Activated T-helper 2 cell treated with anti-CD3 and anti-CD28 coated beads, Interferon-gamma antibody, Interleukin-2, Interleukin-4, amounts not matched to agents 10 μg/mL and 5 μg/mL and 100 μg/mL, durations not matched to agents 14 hours and 24 hours and 36 hours (primary cell): ENCODE results near the gene MAP2. TPM values are rescaled to one million over a fixed set of nuclear protein-coding genes. Genes with fewer than 3 reads are reported as not detected.

Experiments used
- DNase-seq: peaks from one replicate; pipeline ENCODE4 v3.0.0; 2021; ENCODE audit warnings: low spot score
- H3K27ac Mint-ChIP-seq: one replicate; pipeline ENCODE4 v1.8.0; 2021; ENCODE audit warnings: mixed read lengths
- H3K27me3 Mint-ChIP-seq: one replicate; pipeline ENCODE4 v1.8.0; 2021; ENCODE audit warnings: low read depth, mixed read lengths
- H3K36me3 Mint-ChIP-seq: one replicate; pipeline ENCODE4 v1.8.0; 2021; ENCODE audit warnings: low read depth, mixed read lengths
- H3K4me1 Mint-ChIP-seq: one replicate; pipeline ENCODE4 v1.8.0; 2021; ENCODE audit warnings: low read depth, mixed read lengths
- H3K4me3 Mint-ChIP-seq: one replicate; pipeline ENCODE4 v1.8.0; 2021; ENCODE audit warnings: low read depth, mild to moderate bottlenecking, moderate library complexity, mixed read lengths
- H3K9me3 Mint-ChIP-seq: one replicate; pipeline ENCODE4 v1.8.0; 2021; ENCODE audit warnings: mixed read lengths
- intact Hi-C: fragments of 100-400 bp; cut with micrococcal nuclease; formaldehyde crosslinking; loops from one replicate; pipeline ENCODE4 v1.15.1; 2023
- total RNA-seq: library from RNA; stranded (reverse); gene quantifications from 2 replicates; pipeline ENCODE4 v1.2.3, GENCODE V29; 2022

MAP2 gene
- total RNA-seq, 1 donor from 2014 or later = not detected

- Mint-ChIP-seq H3K27ac (no peak overlapping the region), H3K4me3 (no peak overlapping the region), H3K4me1 (no peaks in the 10 kb centered on the region), H3K36me3 (no peaks in the 10 kb centered on the region), H3K27me3 (no peaks in the 10 kb centered on the region), H3K9me3 (no peaks in the 10 kb centered on the region)
- intact Hi-C loops = no loop called here
- DNase-seq = no peak
Observed at GRCh38 chr2:209532321-209532720, 108.5 kb downstream of the MAP2 start.

DNA sequence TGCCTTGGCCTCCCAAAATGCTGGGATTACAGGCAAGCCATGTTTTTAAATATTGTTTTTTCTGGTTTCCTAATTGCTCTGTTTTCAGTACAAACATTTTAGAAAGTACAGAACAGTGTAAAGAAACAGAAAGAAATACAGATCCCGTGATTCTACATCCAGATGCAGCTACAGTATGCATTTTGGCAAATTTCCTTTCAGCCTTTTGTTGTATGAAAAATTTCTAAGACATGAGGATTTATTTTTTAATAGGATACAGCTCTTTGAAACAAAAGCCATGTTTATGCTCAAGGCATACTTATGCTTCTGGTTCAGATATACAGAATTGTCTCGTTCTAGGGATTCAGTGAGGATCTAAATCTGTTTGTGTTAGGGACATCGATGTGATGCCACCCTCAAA, 109.5 kb downstream of the MAP2 start:
- no peak overlapping the region for H3K4me3 Mint-ChIP-seq
- H3K4me1 Mint-ChIP-seq = no peaks in the 10 kb centered on the region
- no peaks in the 10 kb centered on the region for H3K27me3 Mint-ChIP-seq
- intact Hi-C loops = no loop called here
- H3K36me3 Mint-ChIP-seq = no peaks in the 10 kb centered on the region
- no peak for DNase-seq
- H3K27ac Mint-ChIP-seq = no peak overlapping the region
- H3K9me3 Mint-ChIP-seq = no peaks in the 10 kb centered on the region

DNA sequence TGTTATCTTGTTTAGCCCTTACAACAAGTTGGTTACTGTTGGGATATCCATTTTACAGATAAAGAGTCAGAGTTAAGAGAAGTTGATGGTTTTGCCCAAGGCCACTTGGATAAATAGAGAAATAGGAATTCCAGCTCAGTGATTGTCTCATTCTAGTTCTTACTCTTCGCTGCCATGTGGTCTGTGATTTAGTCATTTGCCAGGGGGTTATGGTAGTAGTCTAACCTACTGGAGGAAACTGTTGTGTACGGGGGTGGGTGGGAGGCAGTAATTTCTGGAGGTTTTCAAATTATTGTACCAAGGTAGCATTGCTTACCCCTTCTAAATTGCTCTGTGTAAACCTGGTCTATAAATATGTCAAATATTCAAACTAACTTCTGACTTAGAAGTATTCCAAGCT, 110.4 kb downstream of the MAP2 start:
- intact Hi-C loops = no loop called here
- H3K27me3 Mint-ChIP-seq = no peaks in the 10 kb centered on the region
- no peaks in the 10 kb centered on the region for H3K9me3 Mint-ChIP-seq
- H3K27ac Mint-ChIP-seq = no peak overlapping the region
- no peaks in the 10 kb centered on the region for H3K36me3 Mint-ChIP-seq
- H3K4me3 Mint-ChIP-seq = no peak overlapping the region
- H3K4me1 Mint-ChIP-seq = no peaks in the 10 kb centered on the region
- no peak for DNase-seq

- intact Hi-C loops = no loop called here
- Mint-ChIP-seq H3K9me3 (no peaks in the 10 kb centered on the region), H3K4me3 (no peak overlapping the region), H3K27ac (no peak overlapping the region), H3K36me3 (no peaks in the 10 kb centered on the region), H3K27me3 (no peaks in the 10 kb centered on the region), H3K4me1 (no peaks in the 10 kb centered on the region)
- DNase-seq = no peak
Observed at GRCh38 chr2:209536363-209536762, 112.5 kb downstream of the MAP2 start.

- intact Hi-C loops = no loop called here
- Mint-ChIP-seq H3K36me3 (no peaks in the 10 kb centered on the region), H3K4me1 (no peaks in the 10 kb centered on the region), H3K27ac (no peak overlapping the region), H3K9me3 (no peaks in the 10 kb centered on the region), H3K27me3 (no peaks in the 10 kb centered on the region), H3K4me3 (no peak overlapping the region)
- DNase-seq = no peak
Observed at GRCh38 chr2:209547726-209548125, 123.9 kb downstream of the MAP2 start.

- H3K4me3 Mint-ChIP-seq = no peak overlapping the region
- DNase-seq = no peak
Observed at GRCh38 chr2:209549589-209549988, 125.7 kb downstream of the MAP2 start.

DNA sequence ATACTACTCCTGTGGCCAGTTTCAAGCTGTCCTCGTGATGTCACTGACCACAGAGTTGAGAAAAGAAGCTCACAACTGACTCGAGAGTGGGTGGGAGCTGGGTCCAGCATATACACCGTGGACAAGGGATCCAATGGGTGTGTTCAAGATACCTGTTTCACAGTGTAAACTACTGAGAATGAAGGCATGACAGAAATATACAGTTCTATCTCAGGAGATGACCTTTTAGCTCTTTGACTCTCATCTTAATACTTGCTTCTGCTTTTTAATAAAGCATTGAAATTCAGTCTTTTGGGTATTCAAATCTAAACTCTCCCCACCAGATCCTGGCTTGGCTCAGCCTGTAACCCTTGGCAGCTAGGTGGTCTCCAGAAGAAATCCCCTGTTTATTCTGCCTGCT, 130.1 kb downstream of the MAP2 start:
- Mint-ChIP-seq H3K4me3 (no peak overlapping the region), H3K36me3 (no peaks in the 10 kb centered on the region), H3K27me3 (no peaks in the 10 kb centered on the region), H3K27ac (no peak overlapping the region), H3K4me1 (no peaks in the 10 kb centered on the region), H3K9me3 (no peaks in the 10 kb centered on the region)
- no peak for DNase-seq
- intact Hi-C loops = no loop called here

More at GRCh38 chr2:209549589-209549988, 125.7 kb downstream of the MAP2 start:
- intact Hi-C loops = no loop called here
- H3K27ac Mint-ChIP-seq = no peak overlapping the region
- no peaks in the 10 kb centered on the region for H3K9me3 Mint-ChIP-seq
- no peaks in the 10 kb centered on the region for H3K4me1 Mint-ChIP-seq
- H3K27me3 Mint-ChIP-seq = no peaks in the 10 kb centered on the region
- no peaks in the 10 kb centered on the region for H3K36me3 Mint-ChIP-seq

GRCh38 chr2:209556354-209556961, 132.6 kb downstream of the MAP2 start:
- Mint-ChIP-seq H3K4me1 (no peaks in the 10 kb centered on the region), H3K9me3 (no peaks in the 10 kb centered on the region), H3K27ac (no peak overlapping the region), H3K27me3 (no peaks in the 10 kb centered on the region), H3K4me3 (no peak overlapping the region), H3K36me3 (no peaks in the 10 kb centered on the region)
- no peak for DNase-seq
- intact Hi-C loops = no loop called here

DNA sequence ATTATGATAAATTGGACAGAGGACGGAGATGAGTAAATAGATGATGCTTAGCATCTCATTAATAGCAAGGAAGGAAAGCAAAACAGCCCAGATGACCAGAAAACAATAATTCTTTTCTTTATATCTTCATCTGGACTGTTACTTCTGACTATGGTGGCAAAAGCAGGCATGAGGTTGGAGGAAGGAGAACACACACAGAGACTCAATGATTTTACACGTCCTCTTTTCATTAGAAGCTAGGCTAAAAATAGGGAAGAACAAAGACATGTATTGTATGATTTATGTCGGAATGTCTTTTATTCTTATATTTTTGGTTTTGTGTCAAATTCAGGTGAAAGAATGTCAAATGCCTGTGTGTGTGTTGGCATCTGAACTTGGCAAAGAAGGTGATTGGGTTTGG, 137.1 kb downstream of the MAP2 start:
- intact Hi-C loops = no loop called here
- no peak overlapping the region for H3K27ac Mint-ChIP-seq

DNA sequence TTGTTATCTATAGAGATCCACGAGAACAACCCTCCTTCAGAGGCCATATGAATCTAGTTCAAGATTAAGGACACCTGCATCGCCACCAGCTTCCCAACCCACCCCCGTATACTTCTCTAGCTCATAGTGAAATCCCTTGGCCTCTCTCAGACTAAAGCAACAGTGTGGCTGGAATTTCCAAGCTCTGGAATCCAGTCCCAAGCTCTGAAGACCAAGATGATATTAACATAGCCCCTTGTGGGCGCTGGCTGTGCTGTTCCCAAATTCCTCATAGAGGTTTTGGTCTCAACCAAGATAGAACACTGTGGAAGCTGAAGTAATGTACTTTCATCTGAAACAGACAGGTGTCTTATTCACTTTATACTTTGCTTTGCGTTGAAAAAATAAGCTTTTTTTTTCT, 139.6 kb downstream of the MAP2 start:
- no peak overlapping the region for H3K4me3 Mint-ChIP-seq
- no peaks in the 10 kb centered on the region for H3K36me3 Mint-ChIP-seq
- H3K9me3 Mint-ChIP-seq = no peaks in the 10 kb centered on the region
- no peak overlapping the region for H3K27ac Mint-ChIP-seq
- no peak for DNase-seq
- H3K4me1 Mint-ChIP-seq = no peaks in the 10 kb centered on the region
- intact Hi-C loops = no loop called here
- no peaks in the 10 kb centered on the region for H3K27me3 Mint-ChIP-seq

More for the DNA sequence above, 137.1 kb downstream of the MAP2 start:
- no peak for DNase-seq
- no peak overlapping the region for H3K4me3 Mint-ChIP-seq
- H3K4me1 Mint-ChIP-seq = no peaks in the 10 kb centered on the region
- no peaks in the 10 kb centered on the region for H3K9me3 Mint-ChIP-seq
- no peaks in the 10 kb centered on the region for H3K27me3 Mint-ChIP-seq
- no peaks in the 10 kb centered on the region for H3K36me3 Mint-ChIP-seq

DNA sequence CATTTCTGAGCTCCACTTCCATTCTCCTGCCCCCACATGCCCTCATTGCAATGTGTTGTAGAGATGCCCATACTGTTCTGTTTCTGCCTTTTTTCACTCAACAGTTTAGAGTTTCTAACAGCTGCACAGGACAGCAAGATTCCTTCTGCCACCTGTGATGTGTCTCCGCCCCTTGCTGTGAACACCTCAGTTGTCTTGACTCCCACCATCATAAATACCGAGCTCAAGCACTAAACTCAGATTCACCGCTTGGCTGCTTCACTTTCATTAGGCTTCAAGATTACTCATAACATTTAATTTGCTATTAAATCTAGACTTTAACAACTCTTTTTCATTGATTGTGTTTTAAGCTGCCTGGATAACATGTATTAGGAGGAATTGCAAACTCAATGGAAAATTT, 141.0 kb downstream of the MAP2 start:
- Mint-ChIP-seq H3K9me3 (no peaks in the 10 kb centered on the region), H3K36me3 (no peaks in the 10 kb centered on the region), H3K27me3 (no peaks in the 10 kb centered on the region), H3K27ac (no peak overlapping the region), H3K4me1 (no peaks in the 10 kb centered on the region), H3K4me3 (no peak overlapping the region)
- intact Hi-C loops = no loop called here
- DNase-seq = no peak

- H3K4me3 Mint-ChIP-seq = no peak overlapping the region
- H3K36me3 Mint-ChIP-seq = no peaks in the 10 kb centered on the region
- H3K4me1 Mint-ChIP-seq = no peaks in the 10 kb centered on the region
- intact Hi-C loops = no loop called here
- no peak for DNase-seq
- no peak overlapping the region for H3K27ac Mint-ChIP-seq
- H3K9me3 Mint-ChIP-seq = no peaks in the 10 kb centered on the region
- H3K27me3 Mint-ChIP-seq = no peaks in the 10 kb centered on the region
Observed at GRCh38 chr2:209565896-209566582, 142.2 kb downstream of the MAP2 start.

DNA sequence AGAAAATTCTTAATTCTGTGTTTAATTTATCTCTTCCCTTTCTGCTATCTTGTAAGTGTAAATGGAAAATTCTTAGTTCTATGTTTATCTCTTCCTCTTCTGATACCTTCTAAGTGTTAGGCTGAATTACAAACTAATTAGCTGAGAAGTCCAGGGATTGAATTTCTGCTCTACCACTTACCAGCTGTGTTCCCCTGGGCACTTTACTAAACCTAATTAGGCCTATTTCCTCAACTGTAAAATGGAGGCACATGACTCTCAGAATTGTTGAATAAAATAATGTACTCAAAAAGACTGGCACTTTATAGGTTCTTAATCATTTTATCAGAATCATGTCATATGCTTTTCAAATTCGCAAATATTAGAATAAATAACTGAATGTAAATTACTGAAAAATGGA, 146.3 kb downstream of the MAP2 start:
- Mint-ChIP-seq H3K36me3 (no peaks in the 10 kb centered on the region), H3K4me3 (no peak overlapping the region), H3K27ac (no peak overlapping the region), H3K4me1 (no peaks in the 10 kb centered on the region), H3K27me3 (no peaks in the 10 kb centered on the region), H3K9me3 (no peaks in the 10 kb centered on the region)
- no peak for DNase-seq
- intact Hi-C loops = loop anchor here (10.0 kb wide), 1 partner anchor 1165 kb away; the partner anchor contains the start of gene PTH2R
